DMS79 treated with DMSO at 0.1 percent for 48 hours (cell line): Measurements from ENCODE around the gene TUBB3.
"Not testable (repeated sequence)": the region's sequence is repeated elsewhere in the genome, so short reads cannot be mapped to it uniquely, and the experiment has no call there.

Experiments used
- DNase-seq: peaks from one replicate; lab custom pipeline; 2025; lab: John Stamatoyannopoulos, UW

Gene TUBB3

DNA sequence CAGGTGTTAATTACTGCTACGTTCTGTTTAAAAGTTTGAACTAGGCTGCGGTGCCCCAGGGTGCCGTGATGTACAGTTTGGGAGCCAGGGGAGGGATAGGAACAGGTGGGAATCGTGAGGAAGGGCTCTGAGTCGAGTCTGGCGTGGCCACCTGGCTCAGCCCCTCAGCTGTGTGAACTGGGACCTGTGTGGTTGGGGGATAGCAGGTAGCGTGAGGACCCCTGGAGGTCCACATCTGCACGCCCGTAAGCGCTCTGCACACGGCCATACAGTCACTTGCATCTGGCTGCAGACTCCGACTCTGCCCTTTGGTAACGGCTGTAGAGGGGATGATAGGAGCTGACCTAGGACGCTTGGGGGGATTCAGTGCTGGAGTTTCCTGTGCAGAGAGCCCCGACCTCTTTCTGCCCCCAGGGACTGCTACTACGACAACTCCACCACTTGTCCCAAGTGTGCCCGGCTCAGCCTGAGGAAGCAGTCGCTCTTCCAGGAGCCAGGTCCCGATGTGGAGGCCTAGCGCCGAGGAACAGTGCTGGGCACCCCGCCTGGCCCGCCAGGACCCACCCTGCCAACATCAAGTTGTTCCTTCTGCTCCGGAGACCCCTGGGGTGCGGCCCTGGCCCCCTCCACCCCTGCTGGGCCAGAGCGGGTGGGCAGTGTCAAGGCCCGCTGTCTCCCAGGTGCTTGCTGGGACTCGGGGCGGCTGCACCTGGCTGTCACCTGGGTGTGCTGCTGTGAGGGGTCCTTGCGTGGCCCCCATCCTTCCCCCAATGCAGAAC is 42.5 kb downstream of the TUBB3 start:
- DNase-seq, result no peak

- no peak for DNase-seq
Observed at GRCh38 chr16:89966756-89967155, 43.6 kb downstream of the TUBB3 start.

DNA sequence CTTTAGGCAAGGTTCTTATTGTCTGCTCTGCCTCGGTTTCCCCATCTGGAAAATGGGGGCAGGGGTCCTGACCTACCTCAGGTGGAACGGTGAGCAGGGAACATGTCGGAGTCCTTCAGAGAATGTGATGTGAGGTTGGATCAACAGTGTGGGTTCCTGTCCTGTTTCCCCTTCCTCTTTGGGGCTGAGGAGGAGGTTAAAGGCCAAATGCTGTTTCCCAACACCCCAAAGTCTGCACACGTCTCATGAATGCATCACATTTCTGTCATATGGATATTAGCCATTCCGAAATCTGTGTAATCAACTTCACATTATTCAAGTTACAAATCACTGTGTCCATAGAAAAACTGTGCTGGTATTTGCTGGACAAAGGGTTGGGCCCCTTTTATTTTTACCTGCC is 44.3 kb downstream of the TUBB3 start:
- DNase-seq, result not testable (repeated sequence)

GRCh38 chr16:89968074-89968473 is 44.9 kb downstream of the TUBB3 start:
- not testable (repeated sequence) for DNase-seq

- no peak for DNase-seq
Observed at GRCh38 chr16:89969741-89970410, 46.7 kb downstream of the TUBB3 start.

DNA sequence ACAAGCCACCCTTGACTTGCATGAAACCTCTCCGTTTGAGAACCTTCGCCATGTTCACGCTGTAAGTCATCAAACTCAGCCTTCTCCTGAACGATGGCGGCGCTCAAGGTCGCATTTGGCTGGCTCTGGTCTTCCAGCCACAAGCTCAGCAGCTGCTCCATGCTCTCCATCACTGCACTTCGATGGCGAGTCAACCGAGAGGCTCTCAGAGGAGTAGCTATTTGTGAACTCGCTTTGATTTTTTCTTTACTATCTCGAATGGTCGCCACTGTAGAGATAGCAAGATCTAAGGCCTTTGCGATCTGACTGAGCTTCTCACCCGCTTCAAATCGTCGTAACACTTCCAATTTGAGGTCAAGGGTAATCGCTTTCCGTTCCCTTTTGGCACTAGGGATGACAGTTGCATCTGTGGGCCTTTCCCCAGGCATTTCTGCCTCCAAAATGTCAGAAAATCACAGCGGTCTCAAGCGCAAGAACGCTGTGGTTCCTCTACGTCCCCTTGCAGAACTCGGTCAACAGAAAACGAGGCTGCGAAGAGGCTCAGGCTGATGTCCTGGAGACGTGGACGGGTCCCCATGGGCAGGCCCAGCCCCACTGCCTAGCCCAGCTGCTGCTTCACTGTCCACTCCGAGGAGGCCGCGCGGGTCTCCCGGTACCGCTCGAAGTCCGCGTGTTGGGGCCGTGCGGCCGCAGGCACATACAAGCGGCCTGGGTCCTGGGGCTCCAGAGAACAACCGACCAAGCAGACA is 48.5 kb downstream of the TUBB3 start:
- DNase-seq, result peak; percentile 24

DNA sequence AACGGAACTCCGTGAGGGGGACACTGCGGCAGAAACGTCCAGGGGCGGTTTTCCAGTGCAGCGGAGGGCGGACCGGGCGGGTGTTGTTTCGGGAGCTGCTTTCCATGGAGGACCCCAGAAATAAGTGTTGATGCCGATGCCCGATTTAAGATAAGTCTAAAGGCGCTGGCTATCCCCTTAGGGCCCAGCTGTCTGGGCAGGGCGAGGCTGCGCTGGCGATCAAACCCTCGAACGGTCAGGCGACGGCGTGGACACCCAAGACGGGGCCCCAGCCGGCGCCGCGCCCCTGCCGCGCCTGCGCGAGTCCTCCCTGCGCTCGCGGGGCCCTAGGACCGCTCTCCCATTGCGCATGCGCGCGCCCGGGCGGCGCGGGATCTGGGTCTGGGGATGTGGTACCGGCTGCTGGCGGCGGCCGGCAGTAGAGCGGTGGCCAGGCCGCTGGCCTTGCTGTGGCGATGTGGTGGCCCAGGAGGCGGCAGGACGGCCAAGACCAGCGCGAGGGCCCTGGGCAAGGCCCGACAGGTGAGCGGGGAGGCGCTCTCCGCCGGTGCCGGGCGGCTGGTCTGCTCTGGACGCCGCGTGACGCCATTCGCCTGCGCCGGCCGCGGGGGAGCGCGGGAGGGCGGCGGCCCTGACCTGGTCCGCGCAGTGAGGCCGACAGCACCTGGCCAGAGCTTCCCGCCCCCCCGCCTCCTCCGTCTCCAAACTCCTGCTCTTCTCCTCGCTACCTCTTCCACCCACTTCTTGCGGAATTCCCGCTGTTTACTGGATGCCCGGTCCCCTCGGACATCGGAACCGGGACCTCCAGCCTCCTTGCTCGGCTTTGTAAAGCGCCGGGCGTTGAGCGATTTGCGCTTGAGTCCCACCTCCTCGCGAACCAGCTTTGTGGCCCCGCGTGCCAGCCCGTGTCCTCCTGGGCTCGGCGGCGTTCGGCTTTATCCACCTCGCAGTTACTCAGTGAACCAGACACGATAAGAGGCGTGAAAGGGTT is 49.4 kb downstream of the TUBB3 start:
- peak; percentile 35 for DNase-seq

- no peak for DNase-seq
Observed at GRCh38 chr16:89973235-89973634, 50.1 kb downstream of the TUBB3 start.

DNA sequence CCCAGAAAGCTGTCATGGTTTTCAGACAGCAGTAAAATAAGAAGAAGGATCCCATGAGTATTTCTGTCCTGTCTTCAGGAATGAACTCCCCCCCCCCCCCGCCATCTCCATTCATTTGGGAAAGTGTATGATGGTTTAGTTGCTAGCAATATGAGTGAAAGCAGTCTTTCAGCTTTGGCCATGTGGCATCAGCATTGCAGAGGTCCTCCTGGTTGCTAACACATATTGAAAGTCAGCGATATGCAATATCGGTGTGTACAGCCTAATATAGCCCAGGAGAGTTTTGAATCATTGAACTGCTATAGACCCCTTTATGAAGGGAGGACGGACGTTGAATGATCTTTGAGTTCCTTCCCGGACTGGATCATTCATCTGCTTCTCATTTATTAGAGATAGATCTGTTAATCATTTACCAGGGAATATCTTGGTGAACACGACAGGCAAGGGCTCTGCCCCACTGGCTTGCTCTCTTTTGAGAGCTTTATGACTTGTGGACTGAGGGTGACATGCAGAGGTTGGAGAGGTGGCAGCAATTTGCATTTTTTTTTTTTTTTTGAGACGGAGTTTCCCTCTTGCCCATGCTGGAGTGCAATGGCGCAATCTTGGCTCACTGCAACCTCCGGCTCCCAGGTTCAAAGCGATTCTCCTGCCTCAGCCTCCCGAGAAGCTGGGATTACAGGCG is 50.7 kb downstream of the TUBB3 start:
- DNase-seq, result no peak

- no peak for DNase-seq
Observed at GRCh38 chr16:89974870-89975269, 51.7 kb downstream of the TUBB3 start.

DNA sequence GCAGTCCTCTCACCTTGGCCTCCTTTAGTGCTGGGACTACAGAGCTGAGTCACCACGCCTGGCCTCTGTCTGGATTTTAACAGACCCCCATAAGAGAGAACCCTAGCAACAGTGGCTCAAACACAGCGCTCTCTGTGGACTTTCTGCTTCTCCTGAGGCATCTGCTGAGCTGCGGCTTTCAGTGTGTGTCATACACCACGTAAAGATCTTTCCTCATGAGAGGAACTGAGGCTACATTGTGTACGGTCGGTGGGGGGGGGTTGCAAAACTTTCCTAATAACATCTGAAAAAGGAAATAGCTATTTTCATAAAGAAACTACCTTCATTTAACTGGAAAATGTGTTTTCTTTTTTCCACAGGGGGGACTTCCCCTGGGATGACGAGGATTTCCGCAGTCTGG is 58.3 kb downstream of the TUBB3 start:
- no peak for DNase-seq

GRCh38 chr16:89982318-89982717 is 59.2 kb downstream of the TUBB3 start:
- no peak for DNase-seq

- DNase-seq, result no peak
Observed at GRCh38 chr16:89983536-89983935, 60.4 kb downstream of the TUBB3 start.

- DNase-seq, result no peak
Observed at GRCh38 chr16:89984216-89984615, 61.1 kb downstream of the TUBB3 start.

DNA sequence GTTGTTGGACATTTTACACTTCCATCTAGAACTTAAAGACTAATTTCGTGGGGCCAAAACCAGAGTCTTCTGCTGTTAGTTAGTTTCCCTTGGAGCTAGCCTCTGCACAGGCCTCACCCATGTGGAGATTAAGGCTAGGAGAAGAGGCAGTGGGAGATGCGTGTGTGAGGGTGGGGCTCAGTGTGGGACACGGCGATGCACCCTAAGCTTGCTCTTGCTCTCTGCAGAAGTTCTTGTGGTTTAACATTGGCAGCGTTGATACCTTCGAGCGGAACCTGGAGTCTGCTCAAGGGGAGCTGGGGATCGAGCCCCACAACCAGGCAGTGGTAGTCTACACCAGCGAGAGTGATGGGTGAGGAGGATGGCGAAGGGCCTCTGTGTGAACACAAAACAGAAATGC is 62.1 kb downstream of the TUBB3 start:
- DNase-seq, result no peak
